WERI-Rb-1 (cell line): ENCODE measurements around the gene TMEM161A.
"Not testable (repeated sequence)": the region's sequence is repeated elsewhere in the genome, so short reads cannot be mapped to it uniquely, and the experiment has no call there.

Experiments used
- DNase-seq: peaks from one replicate; pipeline ENCODE4 v3.0.0-alpha.2; 2020
- H3K27ac ChIP-seq: fragments of 250-450 bp; sonication (Bioruptor Pico); 2 replicates; pipeline ENCODE4 v1.5.1; 2020; ENCODE audit warnings: mild to moderate bottlenecking, moderate library complexity
- H3K27me3 ChIP-seq: fragments of 250-450 bp; sonication (Bioruptor Pico); 2 replicates; pipeline ENCODE4 v1.5.1; 2021; ENCODE audit warnings: mild to moderate bottlenecking, low read depth, moderate library complexity; ENCODE audit not compliant: insufficient read depth, severe bottlenecking
- H3K36me3 ChIP-seq: fragments of 250-450 bp; sonication (Bioruptor Pico); 2 replicates; pipeline ENCODE4 v1.5.1; 2020; ENCODE audit warnings: mild to moderate bottlenecking, moderate library complexity
- H3K4me3 ChIP-seq: 2 replicates; pipeline ENCODE4 v1.5.1; 2011; ENCODE audit warnings: low read depth, mild to moderate bottlenecking, control low read depth, low read length
- H3K9me3 ChIP-seq: fragments of 250-450 bp; sonication (Bioruptor Pico); 2 replicates; pipeline ENCODE4 v1.5.1; 2021; ENCODE audit warnings: mild to moderate bottlenecking, moderate library complexity; ENCODE audit not compliant: severe bottlenecking
- TF ChIP-seq, protein P1 (sequence below): IDR thresholded peaks from 2 replicates; pipeline ENCODE4 v1.5.1; 2011; ENCODE audit warnings: low read depth, mild to moderate bottlenecking, control low read depth, inconsistent platforms, low read length

TMEM161A gene

GRCh38 chr19:19107654-19108053 is 30.6 kb downstream of the TMEM161A start:
- H3K27ac ChIP-seq = no peak overlapping the region
- H3K27me3 ChIP-seq = no peaks in the 10 kb centered on the region
- no peaks in the 10 kb centered on the region for H3K36me3 ChIP-seq
- no peaks in the 10 kb centered on the region for H3K9me3 ChIP-seq
- no peak for DNase-seq
- TF ChIP-seq, protein P1, sequence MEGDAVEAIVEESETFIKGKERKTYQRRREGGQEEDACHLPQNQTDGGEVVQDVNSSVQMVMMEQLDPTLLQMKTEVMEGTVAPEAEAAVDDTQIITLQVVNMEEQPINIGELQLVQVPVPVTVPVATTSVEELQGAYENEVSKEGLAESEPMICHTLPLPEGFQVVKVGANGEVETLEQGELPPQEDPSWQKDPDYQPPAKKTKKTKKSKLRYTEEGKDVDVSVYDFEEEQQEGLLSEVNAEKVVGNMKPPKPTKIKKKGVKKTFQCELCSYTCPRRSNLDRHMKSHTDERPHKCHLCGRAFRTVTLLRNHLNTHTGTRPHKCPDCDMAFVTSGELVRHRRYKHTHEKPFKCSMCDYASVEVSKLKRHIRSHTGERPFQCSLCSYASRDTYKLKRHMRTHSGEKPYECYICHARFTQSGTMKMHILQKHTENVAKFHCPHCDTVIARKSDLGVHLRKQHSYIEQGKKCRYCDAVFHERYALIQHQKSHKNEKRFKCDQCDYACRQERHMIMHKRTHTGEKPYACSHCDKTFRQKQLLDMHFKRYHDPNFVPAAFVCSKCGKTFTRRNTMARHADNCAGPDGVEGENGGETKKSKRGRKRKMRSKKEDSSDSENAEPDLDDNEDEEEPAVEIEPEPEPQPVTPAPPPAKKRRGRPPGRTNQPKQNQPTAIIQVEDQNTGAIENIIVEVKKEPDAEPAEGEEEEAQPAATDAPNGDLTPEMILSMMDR = no peak
- no peak overlapping the region for H3K4me3 ChIP-seq

- H3K9me3 ChIP-seq, H3K27me3 ChIP-seq, H3K27ac ChIP-seq, H3K4me3 ChIP-seq, H3K36me3 ChIP-seq, DNase-seq: not testable (repeated sequence)
Measured at GRCh38 chr19:19106938-19107337, 31.3 kb downstream of the TMEM161A start.

DNA sequence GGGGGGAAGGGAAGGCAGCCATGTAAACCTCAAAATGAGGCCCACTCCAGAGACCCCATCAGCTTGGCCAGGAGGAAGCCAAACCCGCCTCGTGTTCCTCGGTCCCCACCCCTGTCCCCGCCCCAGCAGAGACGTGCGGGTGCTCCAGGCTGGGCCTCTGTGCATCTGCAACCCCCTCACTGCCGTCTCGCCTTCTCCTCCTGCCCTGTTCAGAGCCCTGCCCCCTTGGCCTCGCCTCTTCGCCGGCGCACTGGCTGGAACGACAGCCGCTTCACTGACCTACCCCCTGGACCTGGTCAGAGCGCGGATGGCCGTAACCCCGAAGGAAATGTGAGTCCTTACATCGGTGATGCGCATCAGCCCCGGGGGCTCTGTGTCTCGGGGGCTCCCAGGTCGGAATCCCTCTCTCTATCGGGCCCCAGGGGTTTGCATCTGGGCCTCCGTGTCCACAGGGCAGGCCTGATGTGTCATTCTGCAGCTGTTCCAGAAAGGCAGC is 32.2 kb downstream of the TMEM161A start:
- Histone ChIP-seq H3K27ac (no peak overlapping the region), H3K27me3 (no peaks in the 10 kb centered on the region), H3K36me3 (no peaks in the 10 kb centered on the region), H3K4me3 (no peak overlapping the region), H3K9me3 (no peaks in the 10 kb centered on the region)
- no peak for DNase-seq
- TF ChIP-seq, protein P1 = no peak

DNA sequence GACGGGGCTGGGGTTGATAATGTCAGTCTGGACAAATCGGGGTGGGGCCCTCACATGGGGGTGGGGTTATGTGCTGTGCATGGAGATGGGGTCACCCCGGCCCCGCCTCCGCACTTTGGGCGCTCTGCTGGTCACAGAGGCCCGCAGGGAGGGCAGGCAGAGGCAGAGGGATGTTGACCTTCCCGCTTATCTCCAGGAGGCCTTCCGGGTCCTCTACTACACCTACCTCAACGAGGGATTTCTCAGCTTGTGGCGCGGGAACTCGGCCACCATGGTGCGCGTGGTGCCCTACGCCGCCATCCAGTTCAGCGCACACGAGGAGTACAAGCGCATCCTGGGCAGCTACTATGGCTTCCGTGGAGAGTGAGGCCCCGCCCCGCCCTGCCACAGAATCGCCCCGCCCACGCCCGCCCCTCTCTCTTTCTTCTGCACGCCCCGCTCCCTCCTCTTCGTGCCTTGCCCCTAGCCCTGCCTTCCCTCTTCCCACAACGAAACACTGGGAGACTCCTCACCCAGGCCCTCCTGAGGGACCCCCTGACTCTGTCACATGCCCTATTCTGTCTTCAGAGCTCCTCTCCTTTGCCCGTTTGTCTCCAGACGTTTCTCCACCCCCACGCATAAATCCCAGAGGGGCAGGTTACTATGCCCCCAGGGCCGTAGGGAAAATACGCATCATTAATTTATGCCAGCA is 32.8 kb downstream of the TMEM161A start:
- no peaks in the 10 kb centered on the region for H3K36me3 ChIP-seq
- H3K27ac ChIP-seq = no peak overlapping the region
- H3K27me3 ChIP-seq = no peaks in the 10 kb centered on the region
- TF ChIP-seq, protein P1 = no peak
- no peaks in the 10 kb centered on the region for H3K9me3 ChIP-seq
- DNase-seq = no peak
- no peak overlapping the region for H3K4me3 ChIP-seq

- no peaks in the 10 kb centered on the region; the same call in 1 of the 2 replicates for H3K36me3 ChIP-seq
- no peaks in the 10 kb centered on the region for H3K27me3 ChIP-seq
- no peak overlapping the region for H3K4me3 ChIP-seq
- no peaks in the 10 kb centered on the region for H3K9me3 ChIP-seq
- H3K27ac ChIP-seq = no peak overlapping the region
- no peak for DNase-seq
- TF ChIP-seq, protein P1 = no peak
Measured at GRCh38 chr19:19103167-19103566, 35.1 kb downstream of the TMEM161A start.

- H3K27ac ChIP-seq, H3K9me3 ChIP-seq, DNase-seq, H3K27me3 ChIP-seq, H3K36me3 ChIP-seq, H3K4me3 ChIP-seq: not testable (repeated sequence)
Measured at GRCh38 chr19:19102566-19102965, 35.7 kb downstream of the TMEM161A start.

DNA sequence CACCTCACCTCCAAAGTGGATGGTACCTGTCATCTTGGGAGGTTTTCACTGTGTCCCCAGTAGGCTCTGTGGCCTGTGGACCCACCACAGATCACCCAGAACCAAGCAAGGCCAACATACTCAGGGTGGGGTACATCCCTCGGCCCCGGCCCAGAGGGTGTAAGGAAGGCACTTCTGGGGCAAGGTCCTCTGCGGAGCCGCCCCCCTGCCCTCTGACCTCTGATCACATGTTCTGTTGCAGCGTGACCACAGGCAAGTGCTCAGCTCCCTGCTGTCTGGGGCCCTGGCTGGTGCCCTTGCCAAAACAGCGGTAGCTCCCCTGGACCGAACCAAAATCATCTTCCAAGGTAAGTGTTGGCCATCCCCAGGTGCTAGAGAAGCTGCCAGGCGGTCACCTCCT is 36.7 kb downstream of the TMEM161A start:
- no peak overlapping the region for H3K27ac ChIP-seq
- no peak for DNase-seq
- H3K9me3 ChIP-seq = no peaks in the 10 kb centered on the region
- TF ChIP-seq, protein P1 = no peak
- H3K36me3 ChIP-seq = no peaks in the 10 kb centered on the region; the same call in 1 of the 2 replicates
- H3K27me3 ChIP-seq = no peaks in the 10 kb centered on the region
- no peak overlapping the region for H3K4me3 ChIP-seq
